ENCODE results near the gene TMUB1. TPM values are rescaled to one million over a fixed set of nuclear protein-coding genes. Genes with fewer than 3 reads are reported as not detected.

TMUB1 gene
- total RNA-seq, 3 donors from 2014 or later: 32.1 to 36.1 (median 35.0) TPM

DNA sequence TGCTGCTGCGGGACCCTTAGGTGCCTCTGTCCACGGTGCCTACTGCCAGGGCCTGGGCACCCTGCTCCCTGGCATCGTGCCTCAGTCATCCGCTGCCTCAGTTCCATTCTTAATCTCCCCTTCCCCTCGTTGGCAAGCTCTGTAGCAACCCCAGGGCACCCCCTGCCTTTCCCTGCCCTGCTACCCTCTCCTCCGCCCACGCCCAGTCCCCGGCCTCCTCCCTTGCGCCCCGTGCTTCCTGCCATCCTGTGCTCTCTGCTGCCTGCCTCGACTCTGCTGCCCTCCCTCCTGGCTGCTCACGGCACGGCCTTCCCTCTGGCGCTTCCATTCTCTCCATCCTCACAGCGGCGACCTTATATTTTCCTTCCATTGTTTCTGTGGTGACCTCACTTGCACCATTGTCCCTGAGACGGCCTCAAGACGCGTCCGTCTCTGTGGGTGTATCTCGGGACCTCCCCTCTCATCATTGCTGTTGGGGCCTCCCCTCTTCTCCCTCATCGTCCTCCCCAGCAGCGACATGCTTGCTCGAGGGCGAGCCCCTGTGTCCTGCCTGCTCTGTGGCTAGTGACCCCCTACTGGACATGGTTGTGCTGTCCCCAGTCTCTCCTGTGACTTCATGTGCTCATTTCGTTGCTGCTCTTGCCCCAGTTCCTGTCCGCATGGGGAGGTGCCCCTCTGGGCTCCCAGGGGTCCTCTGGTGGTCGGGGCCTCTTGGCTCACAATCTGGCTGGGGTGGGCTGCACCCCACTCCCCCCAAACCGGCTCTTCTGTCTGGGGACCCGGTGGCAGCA is 38.3 kb upstream of the TMUB1 start:
- DNase-seq (ENCODE audit: low spot score in 2 of 2): no peak
- TF ChIP-seq CTCF (IDR thresholded peaks at IDR 0.05) (no peak), POLR2AphosphoS5 (IDR thresholded peaks at IDR 0.05) (no peak), POLR2A (IDR thresholded peaks at IDR 0.05) (no peak)
- H3K27ac ChIP-seq: no peak overlapping the region
- intact Hi-C loops (cut with DNase I; ENCODE audit: low total_unique reads): no loop called here
- H3K4me3 ChIP-seq: no peak overlapping the region
- peaks cover 10% of the 10 kb centered on the region for H3K36me3 ChIP-seq
- H3K4me1 ChIP-seq: peaks cover 0 to 5% of the 10 kb centered on the region in 2 donors
- no peaks in the 10 kb centered on the region for H3K9me3 ChIP-seq
- no peaks in the 10 kb centered on the region for H3K27me3 ChIP-seq

- Histone ChIP-seq H3K27me3 (no peaks in the 10 kb centered on the region), H3K4me1 (peaks cover 0 to 5% of the 10 kb centered on the region in 2 donors), H3K4me3 (no peak overlapping the region), H3K27ac (no peak overlapping the region), H3K9me3 (no peaks in the 10 kb centered on the region), H3K36me3 (peaks cover 10% of the 10 kb centered on the region)
- intact Hi-C loops (cut with DNase I; ENCODE audit: low total_unique reads): no loop called here
- no peak for DNase-seq (ENCODE audit: low spot score in 2 of 2)
- TF ChIP-seq POLR2AphosphoS5 (IDR thresholded peaks at IDR 0.05) (no peak), POLR2A (IDR thresholded peaks at IDR 0.05) (no peak), CTCF (IDR thresholded peaks at IDR 0.05) (no peak)
These were observed 37.6 kb upstream of the TMUB1 start for GRCh38 chr7:151120896-151121295.

DNA sequence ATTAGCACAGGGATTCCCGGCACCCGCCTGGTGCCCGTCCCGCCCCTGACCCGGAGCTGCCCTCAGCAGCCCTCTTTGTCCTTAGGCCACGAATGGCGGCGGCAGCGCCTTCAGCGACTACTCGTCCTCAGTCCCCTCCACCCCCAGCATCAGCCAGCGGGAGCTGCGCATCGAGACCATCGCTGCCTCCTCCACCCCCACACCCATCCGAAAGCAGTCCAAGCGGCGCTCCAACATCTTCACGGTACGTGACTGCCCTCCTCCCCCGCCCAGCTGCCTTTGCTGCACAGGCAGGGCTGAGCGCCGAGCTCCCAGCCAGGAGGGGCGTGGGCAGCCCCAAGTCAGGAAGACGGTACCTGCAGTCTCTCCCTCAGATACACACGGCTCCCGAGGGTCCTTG is 36.6 kb upstream of the TMUB1 start:
- Histone ChIP-seq H3K4me1 (no peaks in the 10 kb centered on the region), H3K36me3 (peaks cover 10% of the 10 kb centered on the region), H3K27me3 (no peaks in the 10 kb centered on the region), H3K27ac (no peak overlapping the region), H3K4me3 (no peak overlapping the region), H3K9me3 (no peaks in the 10 kb centered on the region)
- no peak for DNase-seq (ENCODE audit: low spot score in 2 of 2)
- TF ChIP-seq POLR2AphosphoS5 (IDR thresholded peaks at IDR 0.05) (no peak), POLR2A (IDR thresholded peaks at IDR 0.05) (no peak), CTCF (IDR thresholded peaks at IDR 0.05) (no peak)
- intact Hi-C loops (cut with DNase I; ENCODE audit: low total_unique reads): loop anchor here (5.0 to 10.0 kb wide), 2 partner anchors 105 to 1858 kb away; partner anchors contain the start of gene ZNF783

DNA sequence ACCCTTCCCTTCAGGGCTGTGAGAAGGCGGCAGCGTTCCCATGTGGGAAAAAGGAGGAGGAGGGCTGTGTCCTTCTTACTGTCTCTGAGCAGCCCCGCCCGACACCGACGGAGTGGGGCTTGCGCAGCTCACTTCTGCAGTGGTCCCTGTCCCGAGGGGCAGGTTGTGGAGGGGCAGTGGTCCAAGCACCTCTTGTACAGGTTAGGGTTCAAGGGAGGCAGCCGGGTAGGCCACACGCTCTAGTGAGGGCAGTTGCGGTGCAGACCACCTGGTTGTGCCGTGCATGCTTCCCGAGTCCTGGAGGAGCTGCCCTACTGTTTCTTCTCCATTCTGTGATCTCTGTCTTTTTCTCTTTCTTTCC is 35.7 kb upstream of the TMUB1 start:
- no peak for DNase-seq (ENCODE audit: low spot score in 2 of 2)
- intact Hi-C loops (cut with DNase I; ENCODE audit: low total_unique reads): loop anchor here (5.0 to 10.0 kb wide), 2 partner anchors 104 to 1857 kb away; partner anchors contain the start of gene ZNF783
- TF ChIP-seq POLR2A (IDR thresholded peaks at IDR 0.05) (no peak), CTCF (IDR thresholded peaks at IDR 0.05) (no peak), POLR2AphosphoS5 (IDR thresholded peaks at IDR 0.05) (no peak)
- no peaks in the 10 kb centered on the region for H3K9me3 ChIP-seq
- peaks cover 0 to 4% of the 10 kb centered on the region in 2 donors for H3K4me1 ChIP-seq
- H3K27ac ChIP-seq: no peak overlapping the region
- H3K27me3 ChIP-seq: no peaks in the 10 kb centered on the region
- peaks cover 10% of the 10 kb centered on the region for H3K36me3 ChIP-seq
- H3K4me3 ChIP-seq: no peak overlapping the region
